ENCODE measurements around the gene ZNF763.
A peak's percentile ranks its signal among the peaks of the same experiment; 100 is the strongest.
"Not testable (repeated sequence)": the region's sequence is repeated elsewhere in the genome, so short reads cannot be mapped to it uniquely, and the experiment has no call there.

The ZNF763 gene

GRCh38 chr19:11942008-11942842, 22.6 kb upstream of the ZNF763 start:
- peaks cover 56% of the 10 kb centered on the region for H3K36me3 ChIP-seq (ENCODE audit: control insufficient read depth, insufficient read depth, low read length)
- 90 to 97% methylated on average over 7 of the region's 10 CpGs for WGBS, 2 experiments (ENCODE audit: insufficient coverage in 2 of 2)
- H3K4me3 ChIP-seq (ENCODE audit: extremely low read depth, insufficient read depth, low read length, poor library complexity, severe bottlenecking): no peak overlapping the region
- no peaks in the 10 kb centered on the region for H3K4me1 ChIP-seq (ENCODE audit: control insufficient read depth, insufficient read depth, low read length, poor library complexity, severe bottlenecking)
- peaks cover 68% of the 10 kb centered on the region for H3K9me3 ChIP-seq (ENCODE audit: control insufficient read depth, low read length)
- no peak overlapping the region for H3K27ac ChIP-seq (ENCODE audit: low read depth, low read length, severe bottlenecking)

- Histone ChIP-seq H3K36me3 (ENCODE audit: control insufficient read depth, insufficient read depth, low read length) (peaks cover 61% of the 10 kb centered on the region), H3K27ac (ENCODE audit: low read depth, low read length, severe bottlenecking) (no peak overlapping the region), H3K9me3 (ENCODE audit: control insufficient read depth, low read length) (peaks cover 72% of the 10 kb centered on the region), H3K4me3 (ENCODE audit: extremely low read depth, insufficient read depth, low read length, poor library complexity, severe bottlenecking) (no peak overlapping the region), H3K4me1 (ENCODE audit: control insufficient read depth, insufficient read depth, low read length, poor library complexity, severe bottlenecking) (no peaks in the 10 kb centered on the region)
Measured at GRCh38 chr19:11942843-11943108, 22.1 kb upstream of the ZNF763 start.

- no peak overlapping the region for H3K4me3 ChIP-seq (ENCODE audit: extremely low read depth, insufficient read depth, low read length, poor library complexity, severe bottlenecking)
- WGBS, 2 experiments (ENCODE audit: insufficient coverage in 2 of 2): 100% methylated on average over 2 of the region's 4 CpGs; no CpG with 5 or more reads in 1 of the 2 experiments
- peaks cover 86% of the 10 kb centered on the region for H3K9me3 ChIP-seq (ENCODE audit: control insufficient read depth, low read length)
- H3K4me1 ChIP-seq (ENCODE audit: control insufficient read depth, insufficient read depth, low read length, poor library complexity, severe bottlenecking): no peaks in the 10 kb centered on the region
- H3K27ac ChIP-seq (ENCODE audit: low read depth, low read length, severe bottlenecking): no peak overlapping the region
- peaks cover 78% of the 10 kb centered on the region for H3K36me3 ChIP-seq (ENCODE audit: control insufficient read depth, insufficient read depth, low read length)
Measured at GRCh38 chr19:11944656-11945055, 20.2 kb upstream of the ZNF763 start.

- Histone ChIP-seq H3K4me3 (ENCODE audit: extremely low read depth, insufficient read depth, low read length, poor library complexity, severe bottlenecking) (no peak overlapping the region), H3K36me3 (ENCODE audit: control insufficient read depth, insufficient read depth, low read length) (peaks cover 87% of the 10 kb centered on the region), H3K9me3 (ENCODE audit: control insufficient read depth, low read length) (peaks cover 99% of the 10 kb centered on the region)
Measured at GRCh38 chr19:11948646-11949045, 16.2 kb upstream of the ZNF763 start.

GRCh38 chr19:11949201-11949600, 15.6 kb upstream of the ZNF763 start:
- 100% methylated on average over 2 to 4 of the region's 4 CpGs for WGBS, 2 experiments (ENCODE audit: insufficient coverage in 2 of 2)
- Histone ChIP-seq H3K4me3 (ENCODE audit: extremely low read depth, insufficient read depth, low read length, poor library complexity, severe bottlenecking) (no peak overlapping the region), H3K27ac (ENCODE audit: low read depth, low read length, severe bottlenecking) (no peak overlapping the region), H3K9me3 (ENCODE audit: control insufficient read depth, low read length) (peaks cover 98% of the 10 kb centered on the region), H3K36me3 (ENCODE audit: control insufficient read depth, insufficient read depth, low read length) (peaks cover 82% of the 10 kb centered on the region), H3K4me1 (ENCODE audit: control insufficient read depth, insufficient read depth, low read length, poor library complexity, severe bottlenecking) (no peaks in the 10 kb centered on the region)

More at GRCh38 chr19:11948646-11949045, 16.2 kb upstream of the ZNF763 start:
- WGBS, 2 experiments (ENCODE audit: insufficient coverage in 2 of 2): no CpG with 5 or more reads among the region's 3 CpGs
- Histone ChIP-seq H3K4me1 (ENCODE audit: control insufficient read depth, insufficient read depth, low read length, poor library complexity, severe bottlenecking) (no peaks in the 10 kb centered on the region), H3K27ac (ENCODE audit: low read depth, low read length, severe bottlenecking) (no peak overlapping the region)

- WGBS, 2 experiments (ENCODE audit: insufficient coverage in 2 of 2): 94 to 100% methylated on average over 2 to 4 of the region's 4 CpGs
- not testable (repeated sequence) for H3K4me1 ChIP-seq (ENCODE audit: control insufficient read depth, insufficient read depth, low read length, poor library complexity, severe bottlenecking); H3K27ac ChIP-seq (ENCODE audit: low read depth, low read length, severe bottlenecking); H3K4me3 ChIP-seq (ENCODE audit: extremely low read depth, insufficient read depth, low read length, poor library complexity, severe bottlenecking)
- H3K36me3 ChIP-seq (ENCODE audit: control insufficient read depth, insufficient read depth, low read length): peaks cover 77% of the 10 kb centered on the region
- peaks cover 97% of the 10 kb centered on the region for H3K9me3 ChIP-seq (ENCODE audit: control insufficient read depth, low read length)
Measured at GRCh38 chr19:11949614-11950080, 15.2 kb upstream of the ZNF763 start.

GRCh38 chr19:11950312-11950711, 14.5 kb upstream of the ZNF763 start:
- Histone ChIP-seq H3K27ac (ENCODE audit: low read depth, low read length, severe bottlenecking) (no peak overlapping the region), H3K9me3 (ENCODE audit: control insufficient read depth, low read length) (peaks cover 90% of the 10 kb centered on the region), H3K36me3 (ENCODE audit: control insufficient read depth, insufficient read depth, low read length) (peaks cover 71% of the 10 kb centered on the region), H3K4me3 (ENCODE audit: extremely low read depth, insufficient read depth, low read length, poor library complexity, severe bottlenecking) (no peak overlapping the region), H3K4me1 (ENCODE audit: control insufficient read depth, insufficient read depth, low read length, poor library complexity, severe bottlenecking) (no peaks in the 10 kb centered on the region)
- WGBS, 2 experiments (ENCODE audit: insufficient coverage in 2 of 2): 81 to 100% methylated on average over 3 of the region's 5 CpGs

- Histone ChIP-seq H3K27ac (ENCODE audit: low read depth, low read length, severe bottlenecking) (no peak overlapping the region), H3K36me3 (ENCODE audit: control insufficient read depth, insufficient read depth, low read length) (no peaks in the 10 kb centered on the region), H3K4me3 (ENCODE audit: extremely low read depth, insufficient read depth, low read length, poor library complexity, severe bottlenecking) (no peak overlapping the region), H3K9me3 (ENCODE audit: control insufficient read depth, low read length) (no peaks in the 10 kb centered on the region), H3K4me1 (ENCODE audit: control insufficient read depth, insufficient read depth, low read length, poor library complexity, severe bottlenecking) (peaks cover 4% of the 10 kb centered on the region)
- 31 to 46% methylated on average over 19 of the region's 26 CpGs for WGBS, 2 experiments (ENCODE audit: insufficient coverage in 2 of 2)
Measured at GRCh38 chr19:11963566-11964355, 1.1 kb upstream of the ZNF763 start.

GRCh38 chr19:11964496-11964857, 363 bp upstream of the ZNF763 start:
- Histone ChIP-seq H3K9me3 (ENCODE audit: control insufficient read depth, low read length) (no peaks in the 10 kb centered on the region), H3K36me3 (ENCODE audit: control insufficient read depth, insufficient read depth, low read length) (no peaks in the 10 kb centered on the region), H3K4me3 (ENCODE audit: extremely low read depth, insufficient read depth, low read length, poor library complexity, severe bottlenecking) (peak overlapping the region; percentile 68), H3K27ac (ENCODE audit: low read depth, low read length, severe bottlenecking) (peak overlapping the region; percentile 93), H3K4me1 (ENCODE audit: control insufficient read depth, insufficient read depth, low read length, poor library complexity, severe bottlenecking) (peaks cover 4% of the 10 kb centered on the region)
- WGBS, 2 experiments (ENCODE audit: insufficient coverage in 2 of 2): 11 to 20% methylated on average over 1 to 8 of the region's 8 CpGs

GRCh38 chr19:11970174-11970573, 5.3 kb downstream of the ZNF763 start:
- Histone ChIP-seq H3K4me1 (ENCODE audit: control insufficient read depth, insufficient read depth, low read length, poor library complexity, severe bottlenecking) (no peaks in the 10 kb centered on the region), H3K36me3 (ENCODE audit: control insufficient read depth, insufficient read depth, low read length) (no peaks in the 10 kb centered on the region), H3K4me3 (ENCODE audit: extremely low read depth, insufficient read depth, low read length, poor library complexity, severe bottlenecking) (no peak overlapping the region), H3K27ac (ENCODE audit: low read depth, low read length, severe bottlenecking) (no peak overlapping the region), H3K9me3 (ENCODE audit: control insufficient read depth, low read length) (peaks cover 6% of the 10 kb centered on the region)
- no CpG with 5 or more reads among the region's 1 CpG for WGBS, 2 experiments (ENCODE audit: insufficient coverage in 2 of 2)

- Histone ChIP-seq H3K36me3 (ENCODE audit: control insufficient read depth, insufficient read depth, low read length) (no peaks in the 10 kb centered on the region), H3K4me1 (ENCODE audit: control insufficient read depth, insufficient read depth, low read length, poor library complexity, severe bottlenecking) (no peaks in the 10 kb centered on the region), H3K9me3 (ENCODE audit: control insufficient read depth, low read length) (peaks cover 11% of the 10 kb centered on the region), H3K27ac (ENCODE audit: low read depth, low read length, severe bottlenecking) (no peak overlapping the region), H3K4me3 (ENCODE audit: extremely low read depth, insufficient read depth, low read length, poor library complexity, severe bottlenecking) (no peak overlapping the region)
- WGBS, 2 experiments (ENCODE audit: insufficient coverage in 2 of 2): 67% methylated on average over 1 of the region's 2 CpGs; no CpG with 5 or more reads in 1 of the 2 experiments
Measured at GRCh38 chr19:11971041-11971440, 6.2 kb downstream of the ZNF763 start.
